Upper lobe of left lung (tissue), 6 donors: ENCODE results near the gene MAP3K3. TPM values are rescaled to one million over a fixed set of nuclear protein-coding genes. Genes with fewer than 3 reads are reported as not detected.

Experiments used
- ATAC-seq, 2 donors: fragments of 200-7000 bp; cut with Tn5 transposase; one replicate each; pipeline ENCODE4 v1.9.1; 2022; ENCODE audit warnings: mild to moderate bottlenecking in 2 of 2, moderate library complexity in 2 of 2; ENCODE audit not compliant: low FRiP score in 2 of 2
- DNase-seq, 2 donors: peaks; one replicate each; pipeline ENCODE4 v3.0.0-alpha.2; 2019 to 2020
- H3K27ac ChIP-seq, 4 donors: fragments of 200-600 bp; sonication (generic); one replicate each; pipeline ENCODE4 v1.5.1; 2016 to 2019
- H3K27me3 ChIP-seq, 4 donors: fragments of 200-600 bp; sonication (generic); one replicate each; pipeline ENCODE4 v1.5.1; 2017 to 2019
- H3K36me3 ChIP-seq, 4 donors: fragments of 200-600 bp; sonication (generic); one replicate each; pipeline ENCODE4 v1.5.1; 2016 to 2019
- H3K4me1 ChIP-seq, 4 donors: fragments of 200-600 bp; sonication (generic); one replicate each; pipeline ENCODE4 v1.5.1; 2018 to 2019
- H3K4me3 ChIP-seq, 4 donors: fragments of 200-600 bp; sonication (generic); one replicate each; pipeline ENCODE4 v1.5.1; 2017 to 2019; ENCODE audit warnings: mild to moderate bottlenecking in 2 of 4, moderate library complexity in 1 of 4
- H3K9me3 ChIP-seq, 4 donors: fragments of 200-600 bp; sonication (generic); one replicate each; pipeline ENCODE4 v1.5.1; 2018 to 2019
- EP300 ChIP-seq, 4 donors: sonication (generic); formaldehyde crosslinking; IDR thresholded peaks; one replicate each; pipeline ENCODE4 v1.5.1; 2017; ENCODE audit warnings: antibody characterized with exemption in 4 of 4, control low read depth in 2 of 4
- POLR2A ChIP-seq, 4 donors: fragments of 450-650 bp; IDR thresholded peaks; one replicate each; pipeline ENCODE4 v1.5.1; 2016 to 2017; ENCODE audit warnings: antibody characterized with exemption in 4 of 4, mild to moderate bottlenecking in 2 of 4
- POLR2AphosphoS5 ChIP-seq, 2 donors: sonication (generic); formaldehyde crosslinking; IDR thresholded peaks; one replicate each; pipeline ENCODE4 v1.5.1; 2017; ENCODE audit warnings: antibody characterized with exemption in 2 of 2
- WGBS, 2 donors: methylation state at CpG; one replicate each; pipeline ENCODE4 v1.1.5; 2017 to 2018; 5-methylcytosine and 5-hydroxymethylcytosine counted together
- small RNA-seq, 4 donors: library from RNA; depleted of rRNA; stranded (forward); fragments of <200 nt; gene quantifications; one replicate each; pipeline ENCODE3, GENCODE V24; 2016
- total RNA-seq, 6 donors: library from RNA; depleted of rRNA in 4 of 6; stranded (reverse); fragments of >200 nt in 4 of 6; gene quantifications; one replicate each; pipeline versions ENCODE4 v1.1.0 to v1.2.1, GENCODE V29; 2016 to 2021
- TF ChIP-seq, protein P1 (sequence below), 6 experiments: fragments of 450-650 bp in 4 of 6; fragments of 200-600 bp in 2 of 6; sonication (generic) in 2 of 6; IDR thresholded peaks; one replicate each; pipeline ENCODE4 v1.5.1; 2016 to 2019; ENCODE audit warnings: antibody characterized with exemption in 6 of 6
- donor health status: DM: no; HTN: no; CAD: no; lungs with moderate emphysema.
- donor health status: DM: no; HTN: yes; CAD: no; lungs with severe emphysema.

The MAP3K3 gene
- total RNA-seq, 6 donors from 2014 or later, result 55.1 to 116 (median 60.4) TPM

DNA sequence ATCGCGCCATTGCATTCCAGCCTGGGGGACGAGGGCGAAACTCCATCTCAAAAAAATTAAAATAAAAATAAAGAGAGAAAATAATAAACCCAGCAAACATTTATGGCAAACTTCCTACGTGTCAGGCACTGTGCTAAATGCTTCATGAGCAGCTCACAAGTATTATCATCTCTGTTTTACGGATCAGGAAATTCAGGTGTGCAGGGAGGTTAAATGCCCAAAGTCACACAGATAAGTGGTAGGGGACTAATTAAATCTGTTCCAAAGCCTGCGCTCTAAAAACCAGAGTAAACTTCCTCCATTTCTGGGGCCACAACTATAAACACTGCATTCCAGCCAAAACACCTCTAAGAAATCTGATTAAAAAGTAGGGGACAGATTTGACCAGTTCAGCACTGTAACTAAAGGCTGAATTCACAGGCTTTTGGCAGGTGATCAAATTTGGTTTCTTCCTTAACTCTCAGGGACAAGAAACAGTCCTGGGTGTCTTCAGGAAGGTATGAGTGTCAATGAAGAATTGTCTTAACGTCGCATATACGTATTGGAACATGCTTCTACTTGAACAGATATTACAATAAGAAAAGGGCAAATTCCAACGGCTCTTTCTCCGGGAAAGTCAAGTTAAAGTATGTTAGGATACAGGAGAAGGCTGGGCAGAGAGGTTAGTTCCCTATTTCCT, 118.4 kb downstream of the MAP3K3 start:
- DNase-seq (no peak), ATAC-seq (no peak)
- Histone ChIP-seq H3K27ac (peak overlapping the region; percentile 93 to 99 (median 96)), H3K9me3 (no peaks in the 10 kb centered on the region), H3K4me1 (peaks cover 10 to 22% (median 15%) of the 10 kb centered on the region in 4 donors), H3K36me3 (peaks cover 0 to 6% (median 2%) of the 10 kb centered on the region in 4 donors), H3K4me3 (peak overlapping the region in 3 of 4 donors; percentile 86 to 97 (median 91)), H3K27me3 (no peaks in the 10 kb centered on the region)
- TF ChIP-seq POLR2AphosphoS5 (IDR thresholded peaks at IDR 0.05), result no peak
- no peak for TF ChIP-seq EP300 (IDR thresholded peaks at IDR 0.05)
- TF ChIP-seq, protein P1, sequence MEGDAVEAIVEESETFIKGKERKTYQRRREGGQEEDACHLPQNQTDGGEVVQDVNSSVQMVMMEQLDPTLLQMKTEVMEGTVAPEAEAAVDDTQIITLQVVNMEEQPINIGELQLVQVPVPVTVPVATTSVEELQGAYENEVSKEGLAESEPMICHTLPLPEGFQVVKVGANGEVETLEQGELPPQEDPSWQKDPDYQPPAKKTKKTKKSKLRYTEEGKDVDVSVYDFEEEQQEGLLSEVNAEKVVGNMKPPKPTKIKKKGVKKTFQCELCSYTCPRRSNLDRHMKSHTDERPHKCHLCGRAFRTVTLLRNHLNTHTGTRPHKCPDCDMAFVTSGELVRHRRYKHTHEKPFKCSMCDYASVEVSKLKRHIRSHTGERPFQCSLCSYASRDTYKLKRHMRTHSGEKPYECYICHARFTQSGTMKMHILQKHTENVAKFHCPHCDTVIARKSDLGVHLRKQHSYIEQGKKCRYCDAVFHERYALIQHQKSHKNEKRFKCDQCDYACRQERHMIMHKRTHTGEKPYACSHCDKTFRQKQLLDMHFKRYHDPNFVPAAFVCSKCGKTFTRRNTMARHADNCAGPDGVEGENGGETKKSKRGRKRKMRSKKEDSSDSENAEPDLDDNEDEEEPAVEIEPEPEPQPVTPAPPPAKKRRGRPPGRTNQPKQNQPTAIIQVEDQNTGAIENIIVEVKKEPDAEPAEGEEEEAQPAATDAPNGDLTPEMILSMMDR (IDR thresholded peaks at IDR 0.05), result no peak
- TF ChIP-seq POLR2A (IDR thresholded peaks at IDR 0.05), result no peak
- 32 to 34% methylated on average over 12 of the region's 12 CpGs for WGBS, 2 donors

DNA sequence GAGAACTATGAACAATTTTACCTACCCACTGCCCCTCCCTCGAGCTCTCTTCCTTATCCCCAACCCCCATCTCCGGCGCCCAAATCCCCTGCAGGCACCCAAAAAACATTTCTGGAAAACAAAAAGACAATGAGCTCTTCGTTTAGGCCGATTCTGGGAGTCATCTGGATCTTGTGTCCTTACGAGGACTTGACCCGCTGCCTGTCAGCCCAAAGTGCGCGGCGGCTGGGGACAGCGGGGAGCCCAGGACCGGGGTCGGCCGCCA, 118.9 kb downstream of the MAP3K3 start:
- H3K9me3 ChIP-seq, result no peaks in the 10 kb centered on the region
- WGBS, 2 donors, result 0% methylated on average over 5 to 14 of the region's 14 CpGs
- no peaks in the 10 kb centered on the region for H3K27me3 ChIP-seq
- H3K4me3 ChIP-seq, result peak overlapping the region; percentile 48 to 97 (median 88)
- peak in 1 of 2 donors; percentile 48 for ATAC-seq
- peaks cover 4 to 10% (median 6%) of the 10 kb centered on the region in 4 donors for H3K36me3 ChIP-seq
- peak overlapping the region; percentile 93 to 99 (median 96) for H3K27ac ChIP-seq
- TF ChIP-seq, protein P1 (IDR thresholded peaks at IDR 0.05), result no peak
- no peak for TF ChIP-seq EP300 (IDR thresholded peaks at IDR 0.05)
- DNase-seq, result no peak
- peaks cover 10 to 22% (median 15%) of the 10 kb centered on the region in 4 donors for H3K4me1 ChIP-seq

DNA sequence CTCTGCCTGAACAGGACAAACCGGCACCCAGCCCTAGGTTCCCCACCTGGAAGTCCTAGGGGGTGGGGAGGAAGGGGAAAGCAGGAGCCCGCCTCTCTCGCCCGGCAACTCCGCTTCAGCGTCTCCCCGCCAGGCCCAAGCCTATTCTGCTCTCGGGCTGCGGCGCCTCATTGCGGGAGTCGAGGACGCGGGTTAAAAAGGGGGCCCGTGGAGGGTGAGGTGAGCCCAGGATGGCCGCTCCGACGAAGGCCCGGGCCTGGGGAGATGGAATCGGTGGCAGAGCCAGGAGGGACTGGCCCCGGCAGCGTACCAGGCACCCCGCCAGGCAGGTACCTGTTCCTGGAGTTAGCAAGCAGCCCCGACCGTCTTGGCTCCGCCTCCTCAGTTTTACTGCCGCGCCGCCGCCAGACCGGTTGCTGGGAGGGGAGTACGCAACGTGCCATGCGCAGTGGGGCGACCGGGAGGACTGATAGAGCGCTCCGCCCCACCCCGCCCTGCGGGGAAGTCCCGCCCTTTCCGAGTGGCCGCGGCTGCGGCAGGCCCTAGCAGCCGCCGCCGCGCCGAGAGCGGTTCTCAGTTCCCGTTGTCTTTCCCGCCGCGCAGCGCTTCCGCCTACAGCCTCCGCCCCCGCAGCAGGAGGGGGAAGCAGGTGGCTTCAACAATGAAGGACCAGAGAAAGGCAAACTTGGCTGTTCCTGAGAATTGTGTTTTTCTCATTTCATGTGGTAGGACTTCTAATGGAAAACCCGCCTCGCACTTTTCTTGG, 119.4 kb downstream of the MAP3K3 start, which contains the start of gene STRADA:
TSS of gene STRADA (minus strand) at position 392 of the 766 bp plus-strand sequence. CDS start 13,430 bp downstream, outside the sequence.
- TF ChIP-seq POLR2A (IDR thresholded peaks at IDR 0.05) (peak in 3 of 4 donors; percentile 73 to 94 (median 88)), POLR2AphosphoS5 (IDR thresholded peaks at IDR 0.05) (peak; percentile 87 to 94), EP300 (IDR thresholded peaks at IDR 0.05) (peak in 1 of 4 donors; percentile 62)
- TF ChIP-seq, protein P1 (IDR thresholded peaks at IDR 0.05), result peak in 1 of 6 experiments; percentile 29
- peak; percentile 100 for ATAC-seq
- 0 to 1% methylated on average over 20 to 49 of the region's 61 CpGs for WGBS, 2 donors

More for the DNA sequence above, 119.4 kb downstream of the MAP3K3 start, which contains the start of gene STRADA:
- Histone ChIP-seq H3K36me3 (peaks cover 6 to 16% (median 10%) of the 10 kb centered on the region in 4 donors), H3K9me3 (no peaks in the 10 kb centered on the region), H3K27ac (peak within 1 kb of the TSS; percentile 93 to 99 (median 96)), H3K4me1 (peaks cover 10 to 22% (median 15%) of the 10 kb centered on the region in 4 donors), H3K27me3 (no peaks in the 10 kb centered on the region), H3K4me3 (peak within 1 kb of the TSS; percentile 48 to 97 (median 88))
- DNase-seq, result peak; percentile 99 to 100

Small RNA genes lying within 50 kb of the gene (small RNA-seq; reads per million reads assigned to genes)
- gene RNU6-288P, result 0 reads per million in 4 donors

Other genes with a start within 250 kb of the MAP3K3 start
- gene CYB561, start 176.1 kb upstream of the MAP3K3 start, total RNA-seq, result 100 to 1,000 TPM in 1 of 6 donors, 10 to 100 TPM in 5; 53.7 to 124 (median 64.4) TPM
- gene ACE, start 145.4 kb upstream of the MAP3K3 start, total RNA-seq, result 10 to 100 TPM; 21.1 to 90.6 (median 65.1) TPM
- 1 to 10 TPM in 1 of 6 donors, under 1 TPM in 3, not detected in 2; 0.22 to 4.2 (median 0.31) TPM for gene KCNH6, start 99.1 kb upstream of the MAP3K3 start, total RNA-seq
- 10 to 100 TPM; 26.0 to 86.3 (median 42.3) TPM for gene DCAF7, start 71.9 kb upstream of the MAP3K3 start, total RNA-seq
- gene TACO1, start 21.5 kb upstream of the MAP3K3 start, total RNA-seq, result 10 to 100 TPM in 5 of 6 donors, 1 to 10 TPM in 1; 6.3 to 17.5 (median 13.5) TPM
- gene LIMD2, start 77.7 kb downstream of the MAP3K3 start, total RNA-seq, result 100 to 1,000 TPM in 1 of 6 donors, 10 to 100 TPM in 5; 13.2 to 115 (median 21.6) TPM
- 10 to 100 TPM; 18.7 to 60.8 (median 32.4) TPM for gene STRADA, start 119.4 kb downstream of the MAP3K3 start, total RNA-seq
- gene CCDC47, start 151.2 kb downstream of the MAP3K3 start, total RNA-seq, result 100 to 1,000 TPM in 1 of 6 donors, 10 to 100 TPM in 5; 65.9 to 118 (median 92.9) TPM
- 100 to 1,000 TPM in 2 of 6 donors, 10 to 100 TPM in 4; 76.8 to 345 (median 87.6) TPM for gene DDX42, start 151.8 kb downstream of the MAP3K3 start, total RNA-seq
- 100 to 1,000 TPM in 1 of 6 donors, 10 to 100 TPM in 5; 55.2 to 118 (median 88.1) TPM for gene PSMC5, start 205.0 kb downstream of the MAP3K3 start, total RNA-seq
- 10 to 100 TPM; 24.7 to 75.4 (median 41.8) TPM for gene FTSJ3, start 205.2 kb downstream of the MAP3K3 start, total RNA-seq
- gene SMARCD2, start 220.3 kb downstream of the MAP3K3 start, total RNA-seq, result 100 to 1,000 TPM in 3 of 6 donors, 10 to 100 TPM in 3; 77.0 to 137 (median 95.7) TPM